ENCODE measurements around the gene RBM24.
"Not testable (repeated sequence)": the region's sequence is repeated elsewhere in the genome, so short reads cannot be mapped to it uniquely, and the experiment has no call there.

Gene RBM24

DNA sequence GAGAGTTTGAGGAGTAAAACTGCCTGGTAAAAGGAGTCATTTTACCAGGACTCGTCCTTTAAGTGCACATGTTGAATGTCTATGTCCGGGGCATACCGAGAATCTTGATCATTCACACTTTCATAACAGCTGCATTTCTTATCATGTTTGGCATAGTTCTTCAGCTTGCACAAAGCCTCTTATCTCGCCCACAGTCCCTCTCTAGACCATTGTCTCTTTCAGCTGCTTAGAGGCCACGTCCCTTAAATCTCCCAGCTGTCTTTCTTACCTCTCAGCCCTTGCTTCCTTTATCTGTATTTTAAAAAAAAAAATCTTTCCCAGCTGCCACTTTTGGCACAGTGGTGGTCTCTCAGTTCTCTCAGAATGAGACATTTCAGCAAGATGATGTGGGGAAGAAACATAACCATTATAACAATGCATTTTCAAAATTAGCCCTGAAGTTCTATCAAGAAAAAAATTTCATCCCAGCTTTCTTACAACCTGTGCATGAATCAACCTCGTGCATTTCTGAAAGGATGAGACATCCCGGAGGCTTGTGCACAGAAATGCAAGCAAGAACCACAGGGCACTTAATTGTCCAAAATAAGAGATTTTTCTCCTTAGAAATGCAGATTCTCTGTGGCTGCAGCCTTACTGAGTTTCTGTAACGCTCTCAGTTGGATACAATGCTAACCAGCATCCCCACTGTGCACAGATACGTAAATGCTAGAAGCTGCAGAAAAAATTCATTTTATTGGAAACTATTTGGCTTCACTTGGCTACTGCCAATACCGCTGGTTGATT is 24.2 kb downstream of the RBM24 start:
- in situ Hi-C loops (cut with MboI; ENCODE audit: low pct_unique_long_range_greater_than_20kb, low sequenced_read_pairs, unreplicated experiment), result loop anchor here (25.0 kb wide), 1 partner anchor 107 kb away; no protein-coding TSS in a partner anchor
- DNase-seq (ENCODE audit: low spot score), result no peak
- TF ChIP-seq, protein P1, sequence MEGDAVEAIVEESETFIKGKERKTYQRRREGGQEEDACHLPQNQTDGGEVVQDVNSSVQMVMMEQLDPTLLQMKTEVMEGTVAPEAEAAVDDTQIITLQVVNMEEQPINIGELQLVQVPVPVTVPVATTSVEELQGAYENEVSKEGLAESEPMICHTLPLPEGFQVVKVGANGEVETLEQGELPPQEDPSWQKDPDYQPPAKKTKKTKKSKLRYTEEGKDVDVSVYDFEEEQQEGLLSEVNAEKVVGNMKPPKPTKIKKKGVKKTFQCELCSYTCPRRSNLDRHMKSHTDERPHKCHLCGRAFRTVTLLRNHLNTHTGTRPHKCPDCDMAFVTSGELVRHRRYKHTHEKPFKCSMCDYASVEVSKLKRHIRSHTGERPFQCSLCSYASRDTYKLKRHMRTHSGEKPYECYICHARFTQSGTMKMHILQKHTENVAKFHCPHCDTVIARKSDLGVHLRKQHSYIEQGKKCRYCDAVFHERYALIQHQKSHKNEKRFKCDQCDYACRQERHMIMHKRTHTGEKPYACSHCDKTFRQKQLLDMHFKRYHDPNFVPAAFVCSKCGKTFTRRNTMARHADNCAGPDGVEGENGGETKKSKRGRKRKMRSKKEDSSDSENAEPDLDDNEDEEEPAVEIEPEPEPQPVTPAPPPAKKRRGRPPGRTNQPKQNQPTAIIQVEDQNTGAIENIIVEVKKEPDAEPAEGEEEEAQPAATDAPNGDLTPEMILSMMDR (IDR thresholded peaks at IDR 0.05; ENCODE audit: extremely low read depth, insufficient read depth, missing control alignments), result no peak

DNA sequence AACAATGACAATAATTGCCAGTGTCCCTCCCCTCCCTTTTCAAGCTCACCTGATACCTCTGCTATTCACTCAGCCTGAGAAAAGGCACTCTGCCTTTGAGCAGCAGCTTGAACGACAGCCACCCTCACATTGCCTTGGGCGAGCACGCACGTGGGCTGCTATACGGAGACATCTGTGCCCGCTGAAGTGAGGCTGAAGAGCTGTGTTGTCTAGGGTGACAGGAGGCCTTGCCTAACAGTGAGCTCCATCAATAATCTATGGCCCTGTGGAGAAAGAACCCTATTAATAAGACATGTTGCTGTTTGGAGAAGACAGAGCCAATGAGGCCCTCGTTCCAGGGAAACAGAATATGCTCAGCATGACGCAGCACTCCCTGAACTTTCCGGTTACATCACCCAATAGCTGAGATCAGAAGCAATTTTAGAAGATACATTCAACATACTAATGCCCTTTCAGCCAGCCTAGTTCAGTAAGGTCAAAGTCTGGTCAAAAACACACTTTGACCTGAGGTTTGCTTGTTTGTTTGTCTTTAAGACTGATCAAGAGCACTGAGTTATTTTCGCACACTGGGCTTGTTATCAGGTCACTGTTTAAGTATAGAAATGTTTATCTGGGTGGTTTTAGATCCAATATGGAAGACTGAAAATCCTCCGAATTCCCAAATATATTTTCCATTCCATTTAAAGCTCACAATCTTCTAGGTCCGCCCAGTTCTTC is 30.6 kb downstream of the RBM24 start:
- TF ChIP-seq, protein P1 (IDR thresholded peaks at IDR 0.05; ENCODE audit: extremely low read depth, insufficient read depth, missing control alignments), result no peak
- in situ Hi-C loops (cut with MboI; ENCODE audit: low pct_unique_long_range_greater_than_20kb, low sequenced_read_pairs, unreplicated experiment), result loop anchor here (25.0 kb wide), 1 partner anchor 101 kb away; no protein-coding TSS in a partner anchor
- DNase-seq (ENCODE audit: low spot score), result no peak

DNA sequence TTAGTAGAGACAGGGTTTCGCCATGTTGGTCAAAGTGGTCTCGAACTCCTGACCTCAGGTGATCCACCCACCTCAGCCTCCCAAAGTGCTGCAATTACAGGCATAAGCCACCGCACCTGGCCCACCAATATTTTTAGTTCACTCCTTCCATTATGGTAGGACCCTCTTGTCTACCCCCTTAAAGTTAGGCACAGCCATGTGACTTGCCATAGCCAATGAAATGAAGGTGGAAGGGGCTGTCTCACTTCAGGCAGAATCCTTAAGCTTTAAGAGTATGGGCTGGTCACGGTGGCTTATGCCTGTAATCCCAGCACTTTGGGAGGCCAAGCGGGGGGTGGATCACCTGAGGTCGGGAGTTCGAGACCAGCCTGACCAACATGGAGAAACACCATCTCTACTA is 32.1 kb downstream of the RBM24 start:
- in situ Hi-C loops (cut with MboI; ENCODE audit: low pct_unique_long_range_greater_than_20kb, low sequenced_read_pairs, unreplicated experiment), result loop anchor here (25.0 kb wide), 1 partner anchor 99 kb away; no protein-coding TSS in a partner anchor
- DNase-seq (ENCODE audit: low spot score), result not testable (repeated sequence)

DNA sequence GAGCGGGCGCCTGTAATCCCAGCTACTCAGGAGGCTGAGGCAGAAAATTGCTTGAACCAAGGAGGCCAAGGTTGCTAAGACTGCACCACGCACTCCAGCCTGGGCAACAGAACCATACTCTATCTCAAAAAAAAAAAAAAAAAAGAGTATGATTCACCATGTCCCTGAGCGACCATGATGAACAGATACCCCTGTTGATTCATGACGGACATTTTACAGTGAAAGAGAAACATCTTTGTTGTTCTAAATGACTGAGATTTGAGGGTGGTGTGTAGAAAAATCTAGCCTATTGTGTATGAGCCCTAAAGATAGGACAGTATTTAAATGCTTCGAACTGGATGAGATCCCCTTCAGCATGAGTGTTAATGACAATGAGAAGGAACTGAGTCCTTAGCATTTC is 32.8 kb downstream of the RBM24 start:
- in situ Hi-C loops (cut with MboI; ENCODE audit: low pct_unique_long_range_greater_than_20kb, low sequenced_read_pairs, unreplicated experiment), result loop anchor here (25.0 kb wide), 1 partner anchor 98 kb away; no protein-coding TSS in a partner anchor
- TF ChIP-seq, protein P1 (IDR thresholded peaks at IDR 0.05; ENCODE audit: extremely low read depth, insufficient read depth, missing control alignments), result no peak
- no peak for DNase-seq (ENCODE audit: low spot score)

DNA sequence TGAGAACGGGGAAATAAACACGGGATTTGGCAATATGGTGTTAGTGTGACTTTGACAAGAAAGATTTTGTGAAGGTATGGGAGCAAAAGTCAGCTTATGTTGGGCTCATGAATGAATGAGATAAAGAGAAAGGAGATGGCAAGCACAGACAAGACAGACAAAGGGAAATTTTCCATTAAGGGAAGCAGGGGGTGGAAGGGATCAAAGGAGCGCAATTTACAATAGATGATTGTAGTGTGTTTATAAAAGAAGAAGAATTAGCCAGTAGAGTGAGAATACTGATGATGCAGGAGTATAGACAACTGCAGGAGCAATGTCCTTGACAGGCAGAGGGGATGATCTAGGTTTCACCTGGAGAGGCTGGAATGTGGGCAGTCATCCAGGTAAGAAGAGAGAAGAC is 34.1 kb downstream of the RBM24 start:
- TF ChIP-seq, protein P1 (IDR thresholded peaks at IDR 0.05; ENCODE audit: extremely low read depth, insufficient read depth, missing control alignments), result no peak
- in situ Hi-C loops (cut with MboI; ENCODE audit: low pct_unique_long_range_greater_than_20kb, low sequenced_read_pairs, unreplicated experiment), result loop anchor here (25.0 kb wide), 1 partner anchor 97 kb away; no protein-coding TSS in a partner anchor
- DNase-seq (ENCODE audit: low spot score), result no peak

DNA sequence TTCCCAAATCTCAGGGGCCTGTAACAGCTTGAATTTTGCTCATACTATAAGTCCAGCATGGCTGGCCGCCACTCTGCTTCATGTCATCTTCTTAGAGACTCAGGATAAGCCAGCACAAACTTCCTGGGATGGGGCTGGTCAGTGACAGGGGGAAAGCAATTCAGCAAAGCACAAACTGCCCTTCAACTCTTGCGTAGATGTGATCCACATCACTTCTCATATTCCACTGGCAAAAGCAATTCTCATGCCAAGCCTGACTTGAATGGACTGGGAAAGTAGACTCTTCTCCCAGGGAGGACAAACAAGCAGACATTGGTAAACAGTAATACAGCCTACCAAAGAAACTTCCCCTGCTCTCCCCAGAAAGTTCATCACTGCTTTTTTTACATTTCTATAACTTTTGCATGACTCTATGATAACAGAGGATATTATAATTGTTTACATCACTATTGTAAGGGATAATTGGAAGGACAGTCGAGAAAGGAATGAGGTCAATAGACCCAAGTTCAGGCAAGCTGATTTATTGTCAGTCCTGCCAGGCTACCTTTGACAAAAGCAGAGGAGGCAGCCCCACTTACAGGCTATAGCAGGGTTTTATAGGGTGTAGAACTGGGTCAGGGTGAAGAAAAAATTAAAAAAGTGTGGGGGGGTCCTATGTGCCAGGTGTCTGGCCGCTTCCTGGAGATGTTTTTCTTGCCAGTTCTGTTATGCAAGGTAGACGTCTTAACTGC is 37.4 kb downstream of the RBM24 start:
- TF ChIP-seq, protein P1 (IDR thresholded peaks at IDR 0.05; ENCODE audit: extremely low read depth, insufficient read depth, missing control alignments), result no peak

DNA sequence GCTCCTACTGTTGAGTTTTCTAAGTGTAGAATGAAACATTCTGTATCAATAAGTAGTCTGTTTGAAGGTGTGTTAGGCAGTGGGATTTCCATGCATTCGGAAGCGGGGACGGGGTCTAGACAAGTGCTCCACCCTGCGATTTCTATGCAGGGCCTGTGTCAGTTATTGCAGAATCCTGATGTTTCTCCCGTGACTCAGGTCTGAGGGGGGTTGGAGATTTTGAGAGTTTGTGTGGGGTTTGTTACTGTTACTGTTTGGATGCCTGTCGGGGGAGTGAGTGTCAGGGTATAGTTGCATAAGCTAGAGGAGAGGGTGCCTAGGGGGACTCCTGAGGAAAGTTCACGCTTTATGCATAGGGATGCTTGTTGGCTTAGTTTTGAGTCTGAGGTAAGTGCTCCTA is 39.1 kb downstream of the RBM24 start:
- in situ Hi-C loops (cut with MboI; ENCODE audit: low pct_unique_long_range_greater_than_20kb, low sequenced_read_pairs, unreplicated experiment), result loop anchor here (25.0 kb wide), 1 partner anchor 92 kb away; no protein-coding TSS in a partner anchor
- not testable (repeated sequence) for DNase-seq (ENCODE audit: low spot score)

More for the DNA sequence above, 37.4 kb downstream of the RBM24 start:
- in situ Hi-C loops (cut with MboI; ENCODE audit: low pct_unique_long_range_greater_than_20kb, low sequenced_read_pairs, unreplicated experiment), result loop anchor here (25.0 kb wide), 1 partner anchor 94 kb away; no protein-coding TSS in a partner anchor
- no peak for DNase-seq (ENCODE audit: low spot score)
